ENCODE results near the gene GID4.

- TF ChIP-seq, protein P1, sequence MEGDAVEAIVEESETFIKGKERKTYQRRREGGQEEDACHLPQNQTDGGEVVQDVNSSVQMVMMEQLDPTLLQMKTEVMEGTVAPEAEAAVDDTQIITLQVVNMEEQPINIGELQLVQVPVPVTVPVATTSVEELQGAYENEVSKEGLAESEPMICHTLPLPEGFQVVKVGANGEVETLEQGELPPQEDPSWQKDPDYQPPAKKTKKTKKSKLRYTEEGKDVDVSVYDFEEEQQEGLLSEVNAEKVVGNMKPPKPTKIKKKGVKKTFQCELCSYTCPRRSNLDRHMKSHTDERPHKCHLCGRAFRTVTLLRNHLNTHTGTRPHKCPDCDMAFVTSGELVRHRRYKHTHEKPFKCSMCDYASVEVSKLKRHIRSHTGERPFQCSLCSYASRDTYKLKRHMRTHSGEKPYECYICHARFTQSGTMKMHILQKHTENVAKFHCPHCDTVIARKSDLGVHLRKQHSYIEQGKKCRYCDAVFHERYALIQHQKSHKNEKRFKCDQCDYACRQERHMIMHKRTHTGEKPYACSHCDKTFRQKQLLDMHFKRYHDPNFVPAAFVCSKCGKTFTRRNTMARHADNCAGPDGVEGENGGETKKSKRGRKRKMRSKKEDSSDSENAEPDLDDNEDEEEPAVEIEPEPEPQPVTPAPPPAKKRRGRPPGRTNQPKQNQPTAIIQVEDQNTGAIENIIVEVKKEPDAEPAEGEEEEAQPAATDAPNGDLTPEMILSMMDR (IDR thresholded peaks at IDR 0.05), result no peak
- no peak for TF ChIP-seq POLR2A (IDR thresholded peaks at IDR 0.05)
These were observed 65.8 kb downstream of the GID4 start for GRCh38 chr17:18105027-18105426.
